Stimulated activated naive B cell treated with anti-CD40 and anti-IgM and Interleukin-4, amounts not matched to agents 10 μg/mL and 1 μg/mL and 100 μg/mL, for 72 hours (primary cell): ENCODE data around the gene PRPS1.
A peak's percentile ranks its signal among the peaks of the same experiment; 100 is the strongest.
"Not testable (repeated sequence)": the region's sequence is repeated elsewhere in the genome, so short reads cannot be mapped to it uniquely, and the experiment has no call there.

Source experiments
- ATAC-seq, 2 donors: fragments of 150-1000 bp; cut with Tn5 transposase; replicated peaks; 2 replicates each; pipeline ENCODE4 v1.10.0; 2021; ENCODE audit warnings: moderate library complexity in 1 of 2
- DNase-seq: peaks from one replicate; pipeline ENCODE4 v3.0.0; 2021
- H3K27ac Mint-ChIP-seq: one replicate; pipeline ENCODE4 v1.8.0; 2022; ENCODE audit warnings: mild to moderate bottlenecking, mixed read lengths
- H3K27me3 Mint-ChIP-seq, 2 donors: one replicate each; pipeline ENCODE4 v1.8.0; 2022; ENCODE audit warnings: mixed read lengths in 2 of 2
- H3K36me3 Mint-ChIP-seq, 2 donors: one replicate each; pipeline ENCODE4 v1.8.0; 2022; ENCODE audit warnings: mixed read lengths in 2 of 2, mild to moderate bottlenecking in 1 of 2
- H3K4me1 Mint-ChIP-seq, 2 donors: one replicate each; pipeline ENCODE4 v1.8.0; 2022; ENCODE audit warnings: mixed read lengths in 2 of 2, mild to moderate bottlenecking in 1 of 2
- H3K4me3 Mint-ChIP-seq, 2 donors: one replicate each; pipeline ENCODE4 v1.8.0; 2022; ENCODE audit warnings: mild to moderate bottlenecking in 2 of 2, mixed read lengths in 2 of 2, moderate library complexity in 1 of 2
- H3K9me3 Mint-ChIP-seq, 2 donors: one replicate each; pipeline ENCODE4 v1.8.0; 2022; ENCODE audit warnings: mixed read lengths in 2 of 2, mild to moderate bottlenecking in 1 of 2

Gene PRPS1

GRCh38 chrX:107627838-107628661 lies at the start of gene PRPS1:
Gene PRPS1 (plus strand): TSS chrX:107628510. CDS start chrX:107628629, 119 bp downstream.
- ATAC-seq (peak; percentile 98), DNase-seq (peak; percentile 85)
- Mint-ChIP-seq H3K9me3 (no peaks in the 10 kb centered on the region), H3K4me1 (peaks cover 4 to 5% of the 10 kb centered on the region in 2 donors), H3K4me3 (peak within 1 kb of the TSS; percentile 89 to 90), H3K27ac (peak within 1 kb of the TSS; percentile 94), H3K36me3 (peaks cover 0 to 4% of the 10 kb centered on the region in 2 donors), H3K27me3 (no peaks in the 10 kb centered on the region)

GRCh38 chrX:107579956-107580355 lies 48.4 kb upstream of the PRPS1 start:
- DNase-seq (no peak), ATAC-seq (no peak)
- Mint-ChIP-seq H3K9me3 (no peaks in the 10 kb centered on the region), H3K4me3 (no peak overlapping the region), H3K36me3 (peaks cover 0 to 4% of the 10 kb centered on the region in 2 donors), H3K4me1 (no peaks in the 10 kb centered on the region), H3K27me3 (no peaks in the 10 kb centered on the region), H3K27ac (no peak overlapping the region)

GRCh38 chrX:107581923-107582322 lies 46.4 kb upstream of the PRPS1 start:
- Mint-ChIP-seq H3K4me1 (no peaks in the 10 kb centered on the region), H3K36me3 (peaks cover 0 to 6% of the 10 kb centered on the region in 2 donors), H3K9me3 (peaks cover 0 to 6% of the 10 kb centered on the region in 2 donors), H3K27ac (no peak overlapping the region), H3K27me3 (no peaks in the 10 kb centered on the region), H3K4me3 (no peak overlapping the region)
- no peak for ATAC-seq
- DNase-seq: no peak

- Mint-ChIP-seq H3K4me3 (no peak overlapping the region), H3K27me3 (peaks cover 0 to 5% of the 10 kb centered on the region in 2 donors), H3K27ac (no peak overlapping the region), H3K36me3 (peaks cover 0 to 6% of the 10 kb centered on the region in 2 donors), H3K4me1 (no peaks in the 10 kb centered on the region), H3K9me3 (peaks cover 0 to 6% of the 10 kb centered on the region in 2 donors)
- no peak for ATAC-seq
- DNase-seq: no peak
Measured at GRCh38 chrX:107589243-107589642, 39.1 kb upstream of the PRPS1 start.

- Mint-ChIP-seq H3K4me1 (no peaks in the 10 kb centered on the region), H3K27ac (no peak overlapping the region), H3K36me3 (no peaks in the 10 kb centered on the region), H3K27me3 (peaks cover 0 to 5% of the 10 kb centered on the region in 2 donors), H3K9me3 (no peaks in the 10 kb centered on the region), H3K4me3 (no peak overlapping the region)
- ATAC-seq (no peak), DNase-seq (no peak)
Measured at GRCh38 chrX:107596651-107597050, 31.7 kb upstream of the PRPS1 start.

GRCh38 chrX:107597264-107597663 lies 31.0 kb upstream of the PRPS1 start:
- Mint-ChIP-seq H3K27me3 (peaks cover 0 to 5% of the 10 kb centered on the region in 2 donors), H3K9me3 (no peaks in the 10 kb centered on the region), H3K36me3 (no peaks in the 10 kb centered on the region), H3K27ac (no peak overlapping the region), H3K4me1 (no peaks in the 10 kb centered on the region), H3K4me3 (no peak overlapping the region)
- ATAC-seq (no peak), DNase-seq (no peak)

GRCh38 chrX:107597791-107598190 lies 30.5 kb upstream of the PRPS1 start:
- ATAC-seq (no peak), DNase-seq (no peak)
- H3K4me3 Mint-ChIP-seq: no peak overlapping the region
- H3K4me1 Mint-ChIP-seq: no peaks in the 10 kb centered on the region
- H3K27me3 Mint-ChIP-seq: peaks cover 0 to 5% of the 10 kb centered on the region in 2 donors
- no peaks in the 10 kb centered on the region for H3K9me3 Mint-ChIP-seq
- H3K27ac Mint-ChIP-seq: no peak overlapping the region
- H3K36me3 Mint-ChIP-seq: no peaks in the 10 kb centered on the region

- ATAC-seq (no peak), DNase-seq (no peak)
- Mint-ChIP-seq H3K4me1 (no peaks in the 10 kb centered on the region), H3K4me3 (no peak overlapping the region), H3K27ac (no peak overlapping the region), H3K36me3 (no peaks in the 10 kb centered on the region), H3K9me3 (no peaks in the 10 kb centered on the region), H3K27me3 (peaks cover 0 to 5% of the 10 kb centered on the region in 2 donors)
Measured at GRCh38 chrX:107599450-107599861, 28.9 kb upstream of the PRPS1 start.

- peaks cover 0 to 5% of the 10 kb centered on the region in 2 donors for H3K27me3 Mint-ChIP-seq
- no peaks in the 10 kb centered on the region for H3K9me3 Mint-ChIP-seq
- no peak overlapping the region for H3K4me3 Mint-ChIP-seq
- ATAC-seq (no peak), DNase-seq (no peak)
- H3K4me1 Mint-ChIP-seq: no peaks in the 10 kb centered on the region
- H3K27ac Mint-ChIP-seq: no peak overlapping the region
- no peaks in the 10 kb centered on the region for H3K36me3 Mint-ChIP-seq
Measured at GRCh38 chrX:107600366-107600765, 27.9 kb upstream of the PRPS1 start.

- Mint-ChIP-seq H3K36me3 (no peaks in the 10 kb centered on the region), H3K27me3 (peaks cover 0 to 3% of the 10 kb centered on the region in 2 donors), H3K4me1 (no peaks in the 10 kb centered on the region), H3K4me3 (no peak overlapping the region), H3K27ac (no peak overlapping the region), H3K9me3 (no peaks in the 10 kb centered on the region)
- DNase-seq (no peak), ATAC-seq (no peak)
Measured at GRCh38 chrX:107601326-107601725, 27.0 kb upstream of the PRPS1 start.

- H3K9me3 Mint-ChIP-seq: no peaks in the 10 kb centered on the region
- no peaks in the 10 kb centered on the region for H3K36me3 Mint-ChIP-seq
- H3K27ac Mint-ChIP-seq: no peak overlapping the region
- no peaks in the 10 kb centered on the region for H3K27me3 Mint-ChIP-seq
- no peaks in the 10 kb centered on the region for H3K4me1 Mint-ChIP-seq
- no peak for DNase-seq
- no peak overlapping the region for H3K4me3 Mint-ChIP-seq
- no peak for ATAC-seq
Measured at GRCh38 chrX:107601759-107602158, 26.6 kb upstream of the PRPS1 start.

- no peak for ATAC-seq
Measured at GRCh38 chrX:107602694-107603239, 25.5 kb upstream of the PRPS1 start.

GRCh38 chrX:107603429-107604159 lies 24.7 kb upstream of the PRPS1 start:
- no peaks in the 10 kb centered on the region for H3K9me3 Mint-ChIP-seq
- no peak overlapping the region for H3K4me3 Mint-ChIP-seq
- H3K4me1 Mint-ChIP-seq: no peaks in the 10 kb centered on the region
- H3K27me3 Mint-ChIP-seq: peaks cover 0 to 4% of the 10 kb centered on the region in 2 donors
- no peak overlapping the region for H3K27ac Mint-ChIP-seq
- no peaks in the 10 kb centered on the region for H3K36me3 Mint-ChIP-seq
- no peak for DNase-seq
- no peak for ATAC-seq

More at GRCh38 chrX:107602694-107603239, 25.5 kb upstream of the PRPS1 start:
- Mint-ChIP-seq H3K9me3 (no peaks in the 10 kb centered on the region), H3K4me1 (no peaks in the 10 kb centered on the region), H3K27me3 (peaks cover 0 to 4% of the 10 kb centered on the region in 2 donors), H3K36me3 (no peaks in the 10 kb centered on the region), H3K27ac (no peak overlapping the region), H3K4me3 (no peak overlapping the region)
- no peak for DNase-seq

GRCh38 chrX:107609061-107609460 lies 19.2 kb upstream of the PRPS1 start:
- H3K27ac Mint-ChIP-seq, H3K27me3 Mint-ChIP-seq, H3K4me1 Mint-ChIP-seq, H3K4me3 Mint-ChIP-seq, H3K9me3 Mint-ChIP-seq, ATAC-seq, H3K36me3 Mint-ChIP-seq, DNase-seq: not testable (repeated sequence)
